HG03442 (cell line): ENCODE results near the gene ASGR1.
"Not testable (repeated sequence)": the region's sequence is repeated elsewhere in the genome, so short reads cannot be mapped to it uniquely, and the experiment has no call there.

Experiments
- ATAC-seq: cut with Tn5 transposase; IDR thresholded peaks from one replicate; pipeline ENCODE4 v1.9.1; 2021; ENCODE audit warnings: mild to moderate bottlenecking, moderate library complexity; ENCODE audit not compliant: unreplicated experiment

Gene ASGR1

DNA sequence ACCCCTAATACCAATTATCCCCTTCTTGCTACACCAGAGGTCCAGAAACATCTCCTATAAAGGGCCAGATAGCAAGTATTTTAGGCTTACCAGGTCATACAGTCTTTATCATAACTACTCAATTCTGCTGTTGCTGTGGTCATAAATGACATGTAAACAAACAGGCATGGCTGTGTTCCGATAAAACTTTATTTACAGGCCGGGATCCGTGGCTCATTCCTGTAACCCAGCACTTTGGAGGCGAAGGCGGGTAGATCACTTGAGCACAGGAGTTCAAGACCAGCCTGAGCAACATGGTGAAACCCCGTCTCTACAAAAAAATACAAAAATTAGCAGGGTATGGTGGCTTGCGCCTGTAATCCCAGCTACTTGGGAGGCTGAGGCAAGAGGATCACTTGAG is 12.3 kb downstream of the ASGR1 start:
- ATAC-seq = no peak

DNA sequence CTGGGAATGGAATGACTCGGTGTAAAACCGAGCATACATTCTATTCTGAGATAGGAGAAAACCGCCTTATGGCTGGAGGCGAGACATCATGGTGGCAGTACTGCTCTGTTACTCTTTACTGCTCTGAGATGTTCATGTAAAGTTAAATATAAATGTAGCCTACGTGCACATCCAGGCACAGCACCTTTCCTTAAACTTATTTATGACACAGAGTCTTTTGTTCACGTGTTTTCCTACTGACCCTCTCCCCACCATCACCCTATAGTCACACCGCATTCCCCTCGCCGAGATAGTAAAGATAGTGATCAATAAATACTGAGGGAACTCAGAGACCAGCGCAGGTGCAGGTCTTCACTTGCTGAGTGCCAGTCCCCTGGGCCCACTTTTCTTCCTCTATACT is 19.6 kb downstream of the ASGR1 start:
- ATAC-seq = not testable (repeated sequence)

DNA sequence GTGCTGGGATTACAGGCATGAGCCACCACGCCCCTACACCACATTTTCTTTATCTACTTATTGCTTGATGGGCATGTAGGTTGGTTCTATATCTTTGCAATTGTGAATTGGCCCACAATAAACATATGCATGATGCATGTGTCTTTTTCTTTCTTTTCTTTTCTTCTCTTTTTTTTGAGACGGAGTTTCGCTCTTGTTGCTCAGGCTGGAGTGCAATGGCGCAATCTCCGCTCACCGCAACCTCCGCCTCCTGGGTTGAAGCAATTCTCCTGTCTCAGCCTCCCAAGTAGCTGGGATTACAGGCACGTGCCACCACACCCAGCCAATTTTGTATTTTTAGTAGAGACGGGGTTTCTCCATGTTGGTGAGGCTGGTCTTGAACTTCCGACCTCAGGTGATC is 20.7 kb downstream of the ASGR1 start:
- ATAC-seq = not testable (repeated sequence)

DNA sequence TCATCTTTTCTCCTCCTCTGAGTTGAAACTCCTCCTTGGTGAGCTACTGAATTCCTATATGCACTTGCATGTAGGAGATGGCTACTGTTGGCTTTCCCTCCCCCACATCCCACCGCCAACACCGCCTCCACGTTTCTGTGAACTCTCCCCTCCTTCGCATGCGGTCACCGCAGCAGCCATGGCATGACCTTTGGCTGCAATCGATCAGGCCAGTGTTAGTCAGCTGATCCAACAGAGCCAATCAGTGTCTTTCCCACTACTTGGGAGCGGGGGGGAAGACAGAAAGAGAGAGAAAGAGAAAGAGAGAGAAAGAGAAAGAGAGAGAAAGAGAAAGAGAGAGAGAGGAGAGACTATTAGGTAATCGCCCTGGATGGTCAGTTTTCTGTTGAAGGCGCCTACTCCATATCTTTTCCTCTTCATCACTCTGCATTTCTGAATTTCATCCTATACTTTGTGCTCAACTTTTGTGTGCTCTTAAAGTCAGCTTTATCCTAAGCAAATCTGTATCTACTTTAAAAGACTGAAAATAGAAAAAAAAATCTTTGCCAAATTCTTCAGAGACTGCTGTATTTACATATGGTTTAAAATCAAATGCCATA is 22.7 kb downstream of the ASGR1 start:
- ATAC-seq = no peak

DNA sequence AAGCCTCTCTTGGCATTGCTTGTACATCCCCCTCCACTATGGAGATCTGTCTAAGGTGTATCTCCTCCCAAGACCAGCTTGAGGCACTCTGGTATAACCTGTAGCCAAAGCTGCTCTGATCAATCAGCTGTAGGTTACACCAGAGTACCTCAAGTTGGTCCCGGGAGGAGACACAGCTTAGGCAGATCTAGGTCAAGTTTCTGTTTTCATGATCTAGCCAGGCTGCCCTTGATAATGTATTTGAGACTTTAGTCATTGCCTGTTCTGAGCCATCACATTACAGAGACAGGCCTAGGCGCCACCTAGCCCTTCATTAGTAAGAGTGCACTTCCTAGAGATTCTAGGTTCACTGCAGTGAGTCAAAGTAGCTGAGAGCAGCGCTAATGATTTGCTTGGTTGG is 31.4 kb downstream of the ASGR1 start:
- no peak for ATAC-seq

DNA sequence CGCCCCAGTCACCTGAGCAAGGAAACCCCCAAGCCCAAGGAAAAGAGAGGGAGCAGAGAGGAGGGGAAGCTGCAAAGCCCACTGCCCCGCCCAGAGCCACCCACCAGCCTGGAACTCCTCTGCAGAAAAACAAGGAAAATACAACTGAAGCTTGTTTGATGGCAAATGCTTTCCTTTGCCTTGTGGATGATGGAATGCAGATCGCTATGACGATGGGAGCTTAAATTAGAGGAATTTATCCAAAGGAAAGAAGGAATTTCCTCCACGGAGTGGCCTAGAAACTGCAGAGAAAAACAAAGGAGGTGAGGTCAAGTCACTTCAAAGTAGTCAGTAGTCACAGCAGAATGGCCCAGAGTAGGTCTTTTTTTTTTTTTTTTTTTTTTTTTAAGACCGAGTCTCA is 33.1 kb downstream of the ASGR1 start:
- ATAC-seq = no peak

DNA sequence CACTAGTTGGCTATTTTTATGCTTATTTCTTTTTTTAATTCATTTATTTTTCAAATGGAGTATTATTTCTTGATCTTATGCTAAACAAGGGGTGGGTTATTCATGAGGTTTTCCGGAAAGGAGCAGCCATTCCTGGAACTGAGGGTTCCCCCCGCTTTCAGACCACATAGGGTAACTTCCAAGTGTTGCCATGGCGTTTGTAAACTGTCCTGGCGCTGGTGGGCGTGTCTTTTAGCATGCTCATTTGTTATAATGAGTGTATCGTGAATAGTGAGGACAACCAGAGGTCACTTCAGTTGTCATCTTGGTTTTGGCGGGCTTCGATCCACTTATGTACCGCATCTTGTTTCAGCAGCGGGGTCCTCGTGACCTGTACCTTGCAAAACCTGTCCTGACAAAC is 35.0 kb downstream of the ASGR1 start:
- ATAC-seq = no peak

DNA sequence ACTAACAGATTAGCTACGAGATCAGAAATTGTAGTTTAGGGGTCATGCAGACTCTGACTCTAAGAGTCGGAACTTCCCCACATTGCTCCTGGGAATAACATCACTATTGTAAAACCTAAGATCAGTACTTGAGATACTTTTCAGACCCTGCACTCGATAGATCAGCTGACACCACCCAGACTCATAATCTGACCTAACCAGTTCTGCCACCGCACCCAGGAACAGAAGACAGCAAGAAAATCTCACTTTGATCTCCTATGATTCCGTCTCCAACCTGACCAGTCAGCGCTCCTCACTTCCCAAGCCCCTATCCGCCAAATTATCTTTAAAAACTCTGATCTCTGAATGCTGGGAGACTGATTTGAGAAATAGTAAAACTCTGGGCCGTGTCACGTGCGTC is 37.3 kb downstream of the ASGR1 start:
- no peak for ATAC-seq

DNA sequence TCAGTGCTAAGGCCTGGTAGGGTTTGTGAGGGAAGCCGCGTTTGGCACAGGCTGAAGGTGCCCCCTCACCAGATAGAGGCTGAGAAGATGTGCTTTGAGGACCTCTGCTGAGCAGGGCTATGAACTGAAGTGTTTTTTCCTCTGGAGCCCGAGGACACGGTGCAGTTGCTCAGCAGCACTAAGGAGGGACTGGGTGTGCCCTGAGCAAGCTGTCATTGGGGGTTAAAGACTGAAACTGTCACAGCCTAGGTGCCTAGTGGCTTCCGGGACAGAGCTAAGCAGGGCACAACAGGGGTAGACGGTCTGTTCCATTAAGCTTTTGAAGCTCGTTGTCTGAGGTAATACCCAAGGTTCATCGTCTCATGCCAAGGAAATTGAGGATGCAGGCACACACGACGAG is 39.8 kb downstream of the ASGR1 start:
- ATAC-seq = no peak

DNA sequence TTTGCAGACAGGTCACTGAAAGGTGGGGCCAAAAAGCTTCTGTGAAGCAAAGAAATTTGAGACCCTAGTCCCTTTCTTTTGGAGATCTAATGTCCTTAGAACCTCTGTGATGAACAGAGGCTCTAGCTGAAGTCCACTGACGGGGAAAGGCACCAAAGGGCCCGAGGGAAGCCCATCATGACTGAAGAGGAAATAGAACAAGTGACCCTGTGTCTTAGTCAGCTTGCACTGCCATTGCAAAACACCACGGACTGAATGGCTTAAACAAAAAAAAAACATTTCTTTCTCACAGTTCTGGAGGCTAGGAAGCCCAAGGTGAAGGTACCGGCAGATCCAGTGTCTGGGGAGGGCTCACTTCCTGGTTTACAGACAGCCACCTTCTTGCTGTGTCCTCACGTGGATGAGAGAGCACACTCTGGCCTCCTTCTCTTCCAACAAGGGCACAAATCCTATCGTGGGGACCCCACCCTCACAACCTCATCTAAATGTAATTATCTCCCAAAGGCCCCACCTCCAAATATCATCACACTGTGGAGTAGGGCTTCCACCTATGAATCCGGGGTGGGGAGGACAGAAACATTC is 40.3 kb downstream of the ASGR1 start:
- ATAC-seq = no peak

DNA sequence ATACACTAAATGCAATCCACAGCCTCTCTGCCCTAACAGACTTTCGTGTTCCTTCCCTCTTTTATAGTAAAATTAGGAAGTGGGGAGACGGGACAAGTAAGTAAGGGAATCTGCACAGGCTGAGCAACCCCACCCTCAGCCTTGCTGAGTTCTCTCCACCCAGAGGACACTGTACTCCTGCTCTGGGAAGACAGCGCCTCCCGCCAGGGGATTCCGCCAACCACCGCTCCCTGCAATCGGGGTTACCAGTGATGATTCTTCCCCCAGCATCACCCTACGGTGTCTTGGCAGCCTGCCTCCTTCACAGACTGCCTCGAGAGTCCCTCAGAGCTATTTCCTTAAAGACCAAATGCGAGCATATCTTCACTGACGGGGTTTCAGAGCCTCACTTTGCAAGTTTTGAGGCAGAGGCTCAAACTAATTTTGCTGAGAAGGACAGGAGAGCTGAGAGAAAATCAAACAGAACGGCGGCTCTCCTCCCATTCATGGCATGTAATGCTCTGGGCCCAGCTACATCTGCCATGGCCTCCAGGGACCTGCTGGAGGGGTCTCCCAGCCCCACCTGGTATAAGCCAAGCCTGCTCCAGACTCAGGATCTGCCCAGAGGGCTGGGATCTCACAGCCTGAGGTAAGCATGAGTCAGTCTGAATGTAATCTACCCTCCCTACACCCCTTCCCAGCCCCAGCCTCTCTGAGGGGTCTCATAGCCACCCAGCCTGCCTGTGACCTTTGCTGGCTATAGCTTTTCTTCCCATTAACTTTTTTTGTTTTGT is 41.8 kb downstream of the ASGR1 start:
- no peak for ATAC-seq

DNA sequence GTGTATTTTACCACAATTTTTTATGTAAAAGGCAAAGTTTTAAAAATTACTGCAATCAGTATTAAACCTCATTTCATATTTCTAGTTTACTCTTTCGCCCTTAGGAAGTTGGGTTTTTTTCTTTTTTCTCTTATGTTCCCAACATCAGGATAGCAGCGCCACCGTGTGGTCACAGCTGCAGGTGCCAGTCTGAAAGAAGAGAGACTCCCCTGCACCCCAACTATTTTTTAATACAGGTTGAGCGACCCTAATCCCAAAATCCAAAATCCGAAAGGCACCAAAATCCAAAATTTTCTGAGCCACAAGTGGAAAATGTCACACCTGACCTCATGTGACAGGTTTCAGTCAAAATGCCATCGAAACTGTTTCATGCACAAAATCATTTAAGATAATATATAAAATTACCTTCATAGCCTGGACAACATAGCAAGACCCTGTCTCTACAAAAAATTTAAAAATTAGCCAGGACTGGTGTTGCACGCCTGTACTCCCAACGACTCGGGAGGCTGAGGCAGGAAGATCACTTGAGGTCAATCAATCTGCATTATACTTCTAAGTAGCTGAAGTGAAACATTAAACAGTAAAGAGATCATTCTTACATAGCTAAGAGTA is 42.8 kb downstream of the ASGR1 start:
- no peak for ATAC-seq

DNA sequence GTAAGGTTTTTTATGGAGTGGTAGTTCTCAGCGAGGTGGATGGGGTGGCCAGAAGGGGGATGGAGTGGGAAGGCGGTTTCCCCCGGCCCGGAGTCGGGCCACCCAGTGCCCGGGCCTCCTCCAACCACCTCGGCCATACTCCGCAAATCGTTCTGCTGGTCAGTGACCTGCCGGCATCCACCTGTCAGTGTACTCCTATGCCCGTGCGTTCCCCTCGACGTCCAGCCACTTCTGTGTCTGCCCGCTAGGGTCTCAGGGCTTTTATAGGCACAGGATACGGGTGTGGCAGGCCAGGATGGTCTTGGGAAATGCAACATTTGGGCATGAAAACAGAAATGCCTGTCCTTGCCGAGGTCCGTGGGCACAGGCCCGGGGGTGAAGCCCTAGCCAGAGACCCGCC is 45.3 kb downstream of the ASGR1 start:
- no peak for ATAC-seq

DNA sequence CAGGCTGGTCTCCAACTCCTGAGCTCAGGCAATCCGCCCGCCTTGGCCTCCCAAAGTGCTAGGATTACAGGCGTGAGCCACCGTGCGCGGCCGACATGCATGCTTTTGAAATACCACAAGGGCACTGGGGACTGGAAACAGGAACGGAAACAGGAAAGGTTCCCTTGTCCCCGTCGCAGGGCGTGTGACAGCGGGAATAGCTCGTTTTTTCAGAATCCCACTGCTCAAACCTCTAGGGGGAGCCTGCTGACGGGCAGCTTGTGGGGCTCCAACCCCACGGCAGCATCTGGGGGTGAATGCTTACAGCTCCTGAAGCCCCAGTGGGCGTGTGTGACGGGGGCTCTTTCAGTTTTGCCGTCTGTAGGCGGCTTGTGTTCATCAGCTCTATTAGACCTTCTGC is 45.7 kb downstream of the ASGR1 start:
- ATAC-seq = no peak

DNA sequence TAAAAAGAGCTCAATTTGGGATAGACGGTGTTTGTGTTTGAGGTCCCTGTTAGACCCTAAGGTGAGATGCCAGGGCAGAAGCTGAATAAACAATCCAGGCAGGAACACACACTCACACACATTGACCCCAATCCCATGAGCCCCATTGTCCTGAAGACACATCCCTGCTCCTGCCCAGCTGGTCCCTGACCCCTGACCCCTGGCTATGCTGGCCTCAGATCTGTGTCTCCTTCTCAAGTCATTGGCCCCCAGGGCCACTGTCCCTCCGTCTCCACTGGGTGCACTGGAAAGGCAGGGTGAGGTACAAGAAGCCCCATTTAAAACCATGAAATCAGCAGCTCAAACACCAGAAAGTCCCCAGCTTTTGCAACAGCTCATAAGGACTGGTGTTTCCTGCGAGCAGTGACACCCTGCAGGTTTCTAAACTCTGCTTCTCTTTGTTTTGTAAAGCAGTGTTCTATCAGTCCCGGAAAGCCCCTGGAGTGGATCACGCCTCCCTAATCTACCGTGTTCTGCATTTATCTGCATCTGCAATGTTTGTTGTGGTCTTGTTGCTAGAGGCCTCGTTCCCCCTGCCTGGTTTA is 46.6 kb downstream of the ASGR1 start:
- peak; percentile 66 for ATAC-seq

DNA sequence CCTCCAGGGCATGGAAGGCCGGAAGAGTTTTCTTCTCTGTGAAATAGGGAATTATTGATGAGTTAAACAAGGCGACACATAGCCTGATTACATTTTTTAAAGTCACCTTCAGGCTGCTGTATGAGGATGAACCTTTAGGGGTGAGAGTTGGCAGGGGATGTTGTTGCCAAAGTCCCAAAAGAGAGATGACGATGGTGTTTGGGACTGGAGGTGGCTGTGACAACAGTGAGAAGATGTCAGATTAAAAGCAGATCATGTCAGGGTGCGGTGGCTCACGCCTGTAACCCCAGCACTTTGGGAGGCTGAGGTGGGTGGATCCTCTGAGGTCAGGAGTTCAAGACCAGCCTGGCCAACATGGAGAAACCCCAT is 47.8 kb downstream of the ASGR1 start:
- ATAC-seq = no peak

DNA sequence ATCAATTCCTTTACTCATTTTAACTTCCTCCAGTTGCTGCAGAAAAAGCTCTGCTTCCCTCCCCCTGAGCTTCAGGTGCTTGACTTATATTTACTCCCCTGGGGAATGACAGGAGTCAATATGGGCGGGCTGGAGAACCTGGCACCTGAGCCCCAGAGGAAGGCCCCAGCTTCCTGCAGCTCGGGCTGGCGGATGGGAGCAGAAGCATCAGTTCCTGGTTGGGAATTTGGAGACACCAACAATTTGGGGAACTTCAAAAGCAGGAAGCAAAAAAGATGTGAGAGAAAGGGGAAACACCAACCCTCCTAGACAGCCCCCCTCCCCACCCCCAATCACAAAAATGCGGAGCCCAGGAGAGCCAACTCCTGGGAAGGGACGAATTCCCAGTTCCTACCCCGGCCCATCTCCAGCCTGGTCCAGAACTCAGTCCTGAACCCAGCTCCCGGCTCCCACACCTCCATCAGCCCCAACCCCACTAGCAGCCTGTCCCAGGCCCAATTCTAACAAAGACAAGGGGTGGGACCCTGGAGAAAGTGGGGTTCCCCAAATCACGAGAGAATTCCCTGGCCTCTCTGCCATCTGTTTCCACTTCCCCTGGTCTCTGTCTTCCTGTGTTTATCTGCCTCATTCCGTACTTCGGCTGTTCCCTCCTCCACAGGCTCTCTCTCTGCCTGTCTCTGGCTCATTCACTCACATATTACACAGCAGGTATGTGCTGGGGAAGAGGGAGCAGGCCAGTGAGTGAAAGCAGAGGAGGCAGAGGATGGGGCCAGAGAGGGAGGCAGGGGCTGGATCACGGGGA is 48.3 kb downstream of the ASGR1 start:
- no peak for ATAC-seq

DNA sequence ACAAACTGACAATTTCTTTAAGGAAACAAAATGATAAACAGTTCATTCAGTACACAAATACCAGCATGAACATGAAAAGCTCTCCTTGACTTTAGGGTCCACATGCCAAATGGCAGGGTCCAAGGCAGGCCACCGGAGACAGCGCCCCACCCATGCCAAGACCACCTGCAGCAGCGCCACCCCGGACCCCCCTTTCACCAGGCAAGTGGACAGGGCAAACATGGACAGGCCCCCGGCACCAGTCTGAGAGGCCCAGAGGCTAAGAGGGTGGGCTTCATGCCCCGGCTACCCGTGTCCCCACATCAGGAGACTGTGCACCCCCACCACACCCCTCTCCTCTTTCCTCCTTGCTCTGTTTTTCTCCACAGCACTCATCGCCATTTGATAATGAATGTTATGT is 49.9 kb downstream of the ASGR1 start:
- no peak for ATAC-seq

DNA sequence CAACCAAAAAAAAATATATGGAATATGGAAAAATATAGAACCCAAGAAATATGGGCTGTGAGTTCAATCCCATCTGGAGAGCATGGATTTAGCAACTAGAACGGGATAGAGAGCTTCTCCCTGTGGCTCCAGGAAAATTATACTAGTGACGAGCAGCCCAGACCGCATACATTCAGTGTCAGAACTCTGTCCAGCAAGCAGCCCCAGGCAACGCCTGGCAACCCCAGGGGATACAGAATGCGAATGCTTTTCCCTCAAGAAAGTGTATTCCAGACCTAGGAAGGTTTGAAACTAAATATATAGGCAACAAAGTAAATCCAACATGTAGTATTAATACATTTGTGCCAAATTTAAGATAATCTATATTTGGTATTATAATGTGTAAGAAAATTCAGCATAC is 51.0 kb downstream of the ASGR1 start:
- ATAC-seq = no peak

DNA sequence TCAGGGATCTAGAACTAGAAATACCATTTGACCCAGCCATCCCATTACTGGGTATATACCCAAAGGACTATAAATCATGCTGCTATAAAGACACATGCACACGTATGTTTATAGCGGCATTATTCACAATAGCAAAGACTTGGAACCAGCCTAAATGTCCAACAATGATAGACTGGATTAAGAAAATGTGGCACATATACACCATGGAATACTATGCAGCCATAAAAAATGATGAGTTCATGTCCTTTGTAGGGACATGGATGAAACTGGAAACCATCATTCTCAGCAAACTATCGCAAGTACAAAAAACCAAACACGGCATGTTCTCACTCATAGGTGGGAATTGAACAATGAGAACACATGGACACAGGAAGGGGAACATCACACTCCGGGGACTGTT is 51.7 kb downstream of the ASGR1 start:
- not testable (repeated sequence) for ATAC-seq

DNA sequence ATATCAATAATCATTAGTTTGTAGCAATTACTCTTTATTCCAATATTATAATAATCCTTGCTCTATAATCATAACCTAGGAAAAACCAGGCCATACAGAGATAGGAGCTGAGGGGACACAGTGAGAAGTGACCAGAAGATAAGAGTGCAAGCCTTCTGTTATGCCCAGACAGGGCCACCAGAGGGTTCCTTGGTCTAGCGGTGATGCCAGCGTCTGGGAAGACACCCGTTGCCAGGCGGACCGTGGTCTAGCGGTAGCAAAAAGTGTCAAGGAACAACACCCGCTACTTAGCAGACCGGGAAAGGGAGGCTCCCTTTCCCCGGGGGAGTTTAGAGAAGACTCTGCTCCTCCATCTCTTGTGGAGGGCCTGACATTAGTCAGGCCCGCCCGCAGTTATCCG is 52.8 kb downstream of the ASGR1 start:
- ATAC-seq = not testable (repeated sequence)
